ENCODE measurements around the gene NPR3. TPM values are rescaled to one million over a fixed set of nuclear protein-coding genes. Genes with fewer than 3 reads are reported as not detected.

Gene NPR3
- total RNA-seq, 4 donors from 2014 or later: 25.4 to 45.1 (median 31.5) TPM

DNA sequence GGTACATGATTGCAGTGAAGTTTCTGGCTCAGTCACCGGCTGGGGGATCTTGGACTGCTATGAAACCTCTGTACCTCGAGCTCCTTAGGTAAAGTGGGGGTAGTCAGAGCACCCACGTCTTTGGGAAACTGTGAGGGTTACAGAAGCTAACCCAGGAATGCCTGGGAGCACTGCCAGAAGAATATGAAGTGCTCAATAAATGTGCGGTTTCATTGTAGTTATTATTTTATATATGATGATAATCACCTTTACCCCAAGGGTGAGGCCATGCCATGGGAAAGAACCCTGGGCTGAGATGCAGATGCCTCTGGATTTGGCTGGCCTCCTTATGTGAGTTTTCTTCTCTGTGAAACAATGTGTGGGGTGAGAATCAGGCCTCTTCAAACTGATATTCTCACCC, 3.7 kb downstream of the NPR3 start:
- Histone ChIP-seq H3K9me3 (no peaks in the 10 kb centered on the region), H3K4me3 (replicated peaks in 1 of 3) (no peak overlapping the region), H3K36me3 (no peaks in the 10 kb centered on the region), H3K27ac (no peak overlapping the region), H3K4me1 (peaks cover 8 to 18% of the 10 kb centered on the region in 2 donors), H3K27me3 (no peaks in the 10 kb centered on the region)
- TF ChIP-seq, protein P1, sequence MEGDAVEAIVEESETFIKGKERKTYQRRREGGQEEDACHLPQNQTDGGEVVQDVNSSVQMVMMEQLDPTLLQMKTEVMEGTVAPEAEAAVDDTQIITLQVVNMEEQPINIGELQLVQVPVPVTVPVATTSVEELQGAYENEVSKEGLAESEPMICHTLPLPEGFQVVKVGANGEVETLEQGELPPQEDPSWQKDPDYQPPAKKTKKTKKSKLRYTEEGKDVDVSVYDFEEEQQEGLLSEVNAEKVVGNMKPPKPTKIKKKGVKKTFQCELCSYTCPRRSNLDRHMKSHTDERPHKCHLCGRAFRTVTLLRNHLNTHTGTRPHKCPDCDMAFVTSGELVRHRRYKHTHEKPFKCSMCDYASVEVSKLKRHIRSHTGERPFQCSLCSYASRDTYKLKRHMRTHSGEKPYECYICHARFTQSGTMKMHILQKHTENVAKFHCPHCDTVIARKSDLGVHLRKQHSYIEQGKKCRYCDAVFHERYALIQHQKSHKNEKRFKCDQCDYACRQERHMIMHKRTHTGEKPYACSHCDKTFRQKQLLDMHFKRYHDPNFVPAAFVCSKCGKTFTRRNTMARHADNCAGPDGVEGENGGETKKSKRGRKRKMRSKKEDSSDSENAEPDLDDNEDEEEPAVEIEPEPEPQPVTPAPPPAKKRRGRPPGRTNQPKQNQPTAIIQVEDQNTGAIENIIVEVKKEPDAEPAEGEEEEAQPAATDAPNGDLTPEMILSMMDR (IDR thresholded peaks at IDR 0.05): no peak
- TF ChIP-seq POLR2A (IDR thresholded peaks at IDR 0.05): no peak
- WGBS, 2 donors: 62 to 81% methylated on average over 4 of the region's 4 CpGs
- DNase-seq: no peak
- intact Hi-C loops (cut with DNase I): loop anchor here (5.0 kb wide), 1 partner anchor 132 kb away; no protein-coding TSS in a partner anchor

DNA sequence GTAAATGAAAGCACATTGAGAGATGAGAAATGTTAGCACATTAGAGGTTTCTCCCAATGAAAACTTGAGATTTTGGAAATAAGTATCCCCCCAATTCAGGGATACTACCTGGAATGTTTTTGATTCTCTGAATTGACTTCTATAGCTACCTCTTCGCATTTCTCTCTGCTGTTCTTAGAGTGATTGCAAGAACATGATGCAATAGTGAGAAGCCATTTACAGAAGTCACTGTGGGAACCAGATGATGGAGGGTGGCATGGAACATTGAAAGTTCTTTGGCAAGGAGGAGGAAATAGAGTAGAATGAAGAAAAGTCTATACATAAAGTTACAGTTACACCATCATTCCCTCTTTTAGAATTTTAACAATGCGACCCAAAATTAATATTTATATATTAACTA, 9.2 kb downstream of the NPR3 start:
- TF ChIP-seq, protein P1 (IDR thresholded peaks at IDR 0.05): no peak
- no peak for TF ChIP-seq POLR2A (IDR thresholded peaks at IDR 0.05)
- intact Hi-C loops (cut with DNase I): no loop called here
- DNase-seq: no peak
- H3K4me3 ChIP-seq (replicated peaks in 1 of 3): no peak overlapping the region
- 94 to 95% methylated on average over 2 of the region's 2 CpGs for WGBS, 2 donors
- no peaks in the 10 kb centered on the region for H3K27me3 ChIP-seq
- H3K4me1 ChIP-seq: no peaks in the 10 kb centered on the region
- no peaks in the 10 kb centered on the region for H3K36me3 ChIP-seq
- H3K27ac ChIP-seq: no peak overlapping the region
- H3K9me3 ChIP-seq: no peaks in the 10 kb centered on the region

DNA sequence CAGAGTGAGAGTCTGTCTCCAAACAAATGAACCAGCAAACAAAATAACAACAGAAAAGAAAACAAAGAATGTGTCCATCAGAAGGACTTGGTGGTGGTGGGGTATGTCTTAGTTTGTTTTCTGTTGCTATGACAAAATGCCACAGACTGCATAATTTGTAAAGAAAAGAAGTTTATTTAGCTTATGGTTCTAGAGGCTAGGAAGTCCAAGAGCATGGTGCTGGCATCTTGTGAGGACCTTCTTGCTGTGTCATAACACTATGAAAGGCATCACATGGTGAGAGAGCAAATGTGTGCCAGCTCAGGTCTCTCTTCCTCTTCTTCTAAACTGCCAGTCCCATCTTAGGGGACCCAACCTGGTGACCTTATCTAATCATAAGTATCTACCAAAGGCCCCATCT, 10.5 kb downstream of the NPR3 start:
- H3K36me3 ChIP-seq: no peaks in the 10 kb centered on the region
- intact Hi-C loops (cut with DNase I): no loop called here
- no peak for TF ChIP-seq POLR2A (IDR thresholded peaks at IDR 0.05)
- TF ChIP-seq, protein P1 (IDR thresholded peaks at IDR 0.05): no peak
- no peaks in the 10 kb centered on the region for H3K27me3 ChIP-seq
- no peak overlapping the region for H3K4me3 ChIP-seq (replicated peaks in 1 of 3)
- no peak for DNase-seq
- no peak overlapping the region for H3K27ac ChIP-seq
- H3K9me3 ChIP-seq: no peaks in the 10 kb centered on the region
- H3K4me1 ChIP-seq: no peaks in the 10 kb centered on the region

DNA sequence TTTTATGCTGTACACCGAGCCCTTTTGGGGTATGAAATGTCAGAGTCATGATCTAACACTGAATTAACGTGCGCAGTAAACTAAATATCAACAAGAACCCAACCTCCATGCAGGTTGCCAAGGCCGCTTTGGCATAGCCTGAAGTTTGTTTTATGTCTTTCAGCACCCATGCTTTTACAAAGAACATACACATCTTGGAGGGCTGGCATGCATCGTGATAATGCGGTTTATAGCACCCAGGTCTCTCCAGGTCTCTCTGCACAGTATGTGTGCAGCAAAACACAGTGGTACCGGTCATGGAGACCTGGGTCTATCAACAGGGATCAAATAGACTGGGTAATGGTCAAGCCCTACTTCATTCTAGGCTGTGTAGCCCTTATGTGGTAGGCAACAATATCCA, 11.8 kb downstream of the NPR3 start:
- Histone ChIP-seq H3K27me3 (no peaks in the 10 kb centered on the region), H3K4me3 (replicated peaks in 1 of 3) (no peak overlapping the region), H3K4me1 (no peaks in the 10 kb centered on the region), H3K27ac (no peak overlapping the region), H3K9me3 (no peaks in the 10 kb centered on the region), H3K36me3 (no peaks in the 10 kb centered on the region)
- 95 to 96% methylated on average over 7 of the region's 7 CpGs for WGBS, 2 donors
- DNase-seq: no peak
- intact Hi-C loops (cut with DNase I): no loop called here
- TF ChIP-seq, protein P1 (IDR thresholded peaks at IDR 0.05): no peak
- TF ChIP-seq POLR2A (IDR thresholded peaks at IDR 0.05): no peak

DNA sequence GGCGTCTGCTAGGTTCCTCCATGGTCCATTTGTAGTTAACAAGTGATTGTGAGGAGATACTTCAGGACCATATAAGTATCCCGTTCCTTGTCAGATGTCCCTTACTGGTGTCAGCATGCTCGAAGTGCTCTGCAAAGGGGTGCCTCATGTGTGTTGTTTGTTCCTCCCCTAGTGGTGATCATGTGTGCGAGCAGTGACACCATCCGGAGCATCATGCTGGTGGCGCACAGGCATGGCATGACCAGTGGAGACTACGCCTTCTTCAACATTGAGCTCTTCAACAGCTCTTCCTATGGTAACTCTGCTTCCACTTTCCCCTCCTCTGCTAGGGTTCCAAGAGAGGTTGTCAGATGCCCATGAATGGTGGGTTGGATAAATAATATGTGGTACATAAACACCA, 13.4 kb downstream of the NPR3 start:
- intact Hi-C loops (cut with DNase I): no loop called here

More for the DNA sequence above, 13.4 kb downstream of the NPR3 start:
- no peak for TF ChIP-seq POLR2A (IDR thresholded peaks at IDR 0.05)
- TF ChIP-seq, protein P1 (IDR thresholded peaks at IDR 0.05): no peak
- Histone ChIP-seq H3K4me3 (replicated peaks in 1 of 3) (no peak overlapping the region), H3K27me3 (no peaks in the 10 kb centered on the region), H3K36me3 (no peaks in the 10 kb centered on the region), H3K9me3 (no peaks in the 10 kb centered on the region), H3K27ac (no peak overlapping the region), H3K4me1 (no peaks in the 10 kb centered on the region)
- WGBS, 2 donors: 96 to 100% methylated on average over 7 of the region's 7 CpGs
- no peak for DNase-seq

Data from thyroid gland (tissue), 4 donors.